Astrocyte (in vitro differentiated cells and primary cell): Measurements from ENCODE around the gene SLC6A4. TPM values are rescaled to one million over a fixed set of nuclear protein-coding genes. Genes with fewer than 3 reads are reported as not detected.
"Not testable (repeated sequence)": the region's sequence is repeated elsewhere in the genome, so short reads cannot be mapped to it uniquely, and the experiment has no call there.

ENCODE experiments used
- DNase-seq: peaks from one replicate; pipeline ENCODE4 v3.0.0-alpha.2; 2010; ENCODE audit warnings: low read depth
- FAIRE-seq: peaks from 2 replicates; lab custom pipeline; 2011; peaks lifted over from hg19 to GRCh38; lab: Jason Lieb, UNC
- H2AFZ ChIP-seq: 2 replicates; pipeline ENCODE4 v1.6.0; 2012; ENCODE audit warnings: low read depth, low read length, inconsistent platforms
- H3K27ac ChIP-seq: 2 replicates; pipeline ENCODE4 v1.5.1; 2011; ENCODE audit warnings: low read depth, low read length, inconsistent platforms
- H3K27me3 ChIP-seq: 2 replicates; pipeline ENCODE4 v1.6.0; 2011; ENCODE audit warnings: low read length, inconsistent platforms; ENCODE audit not compliant: insufficient read depth
- H3K36me3 ChIP-seq: 2 replicates; pipeline ENCODE4 v1.5.1; 2011; ENCODE audit warnings: low read length, inconsistent platforms; ENCODE audit not compliant: insufficient read depth
- H3K4me1 ChIP-seq: 2 replicates; pipeline ENCODE4 v1.5.1; 2011; ENCODE audit warnings: low read length, inconsistent platforms; ENCODE audit not compliant: insufficient read depth
- H3K4me2 ChIP-seq: 2 replicates; pipeline ENCODE4 v1.6.0; 2012; ENCODE audit warnings: low read length, inconsistent platforms
- H3K4me3 ChIP-seq: 2 replicates; pipeline ENCODE4 v1.5.1; 2011; ENCODE audit warnings: low read depth, mild to moderate bottlenecking, low read length, inconsistent platforms; ENCODE audit not compliant: insufficient read depth
- H3K79me2 ChIP-seq: 2 replicates; pipeline ENCODE4 v1.6.0; 2012; ENCODE audit warnings: mild to moderate bottlenecking, low read length, inconsistent platforms; ENCODE audit not compliant: insufficient read depth
- H3K9ac ChIP-seq: 2 replicates; pipeline ENCODE4 v1.6.0; 2012; ENCODE audit warnings: mild to moderate bottlenecking, low read length, inconsistent platforms
- H3K9me3 ChIP-seq: 2 replicates; pipeline ENCODE4 v1.5.1; 2012; ENCODE audit warnings: low read depth, mild to moderate bottlenecking, low read length, inconsistent platforms; ENCODE audit not compliant: insufficient read depth
- H4K20me1 ChIP-seq: 2 replicates; pipeline ENCODE4 v1.6.0; 2012; ENCODE audit warnings: low read length, inconsistent platforms; ENCODE audit not compliant: insufficient read depth
- H3K27ac Mint-ChIP-seq: one replicate; pipeline ENCODE4 v1.8.0; 2021; ENCODE audit warnings: mild to moderate bottlenecking, mixed read lengths; ENCODE audit not compliant: unreplicated experiment
- H3K27me3 Mint-ChIP-seq: one replicate; pipeline ENCODE4 v1.8.0; 2021; ENCODE audit warnings: low read depth, mixed read lengths; ENCODE audit not compliant: unreplicated experiment
- H3K36me3 Mint-ChIP-seq: one replicate; pipeline ENCODE4 v1.8.0; 2021; ENCODE audit warnings: low read depth, mixed read lengths; ENCODE audit not compliant: unreplicated experiment
- H3K4me1 Mint-ChIP-seq: one replicate; pipeline ENCODE4 v1.8.0; 2021; ENCODE audit warnings: low read depth, mixed read lengths; ENCODE audit not compliant: unreplicated experiment
- H3K4me3 Mint-ChIP-seq: one replicate; pipeline ENCODE4 v1.8.0; 2021; ENCODE audit warnings: mild to moderate bottlenecking, moderate library complexity, mixed read lengths; ENCODE audit not compliant: unreplicated experiment
- H3K9me3 Mint-ChIP-seq: one replicate; pipeline ENCODE4 v1.8.0; 2021; ENCODE audit warnings: mild to moderate bottlenecking, mixed read lengths; ENCODE audit not compliant: unreplicated experiment
- CTCF ChIP-seq: IDR thresholded peaks from 2 replicates; pipeline ENCODE4 v1.5.1; 2011; ENCODE audit warnings: low read depth, mild to moderate bottlenecking, inconsistent platforms, low read length, moderate library complexity; ENCODE audit not compliant: insufficient read depth
- EZH2 ChIP-seq: IDR thresholded peaks from 2 replicates; pipeline ENCODE4 v1.6.1; 2012; ENCODE audit warnings: mild to moderate bottlenecking, low read length, inconsistent platforms; ENCODE audit not compliant: insufficient read depth
- total RNA-seq: library from RNA; stranded (reverse); gene quantifications from 2 replicates; pipeline ENCODE4 v1.2.1, GENCODE V29; 2021

Gene SLC6A4
- total RNA-seq, 1 donor from 2014 or later, result not detected

GRCh38 chr17:30151471-30151870 is 84.0 kb downstream of the SLC6A4 start:
- peaks cover 2% of the 10 kb centered on the region for H3K4me1 Mint-ChIP-seq
- Histone ChIP-seq H3K27ac (no peak overlapping the region), H3K4me1 (peaks cover 4% of the 10 kb centered on the region), H3K4me2 (no peak overlapping the region), H3K4me3 (no peak overlapping the region), H3K27me3 (no peaks in the 10 kb centered on the region), H3K9ac (no peak overlapping the region), H3K79me2 (peaks cover 83% of the 10 kb centered on the region), H3K36me3 (no peaks in the 10 kb centered on the region), H4K20me1 (peaks cover 45% of the 10 kb centered on the region), H3K9me3 (no peaks in the 10 kb centered on the region), H2AFZ (no peak overlapping the region)
- H3K9me3 Mint-ChIP-seq, result no peaks in the 10 kb centered on the region
- no peak overlapping the region for H3K27ac Mint-ChIP-seq
- TF ChIP-seq EZH2, result no peak
- no peak for TF ChIP-seq CTCF
- no peak overlapping the region for H3K4me3 Mint-ChIP-seq
- peaks cover 6% of the 10 kb centered on the region for H3K36me3 Mint-ChIP-seq
- no peaks in the 10 kb centered on the region for H3K27me3 Mint-ChIP-seq
- no peak for DNase-seq
- no peak for FAIRE-seq

- H4K20me1 ChIP-seq, result peaks cover 37% of the 10 kb centered on the region
- H2AFZ ChIP-seq, result no peak overlapping the region
- FAIRE-seq (no peak), DNase-seq (no peak)
- no peaks in the 10 kb centered on the region for H3K36me3 ChIP-seq
- no peak overlapping the region for H3K4me2 ChIP-seq
- no peak overlapping the region for H3K9ac ChIP-seq
- no peak overlapping the region for H3K27ac ChIP-seq
- H3K4me3 Mint-ChIP-seq, result no peak overlapping the region
- TF ChIP-seq CTCF (no peak), EZH2 (no peak)
- peaks cover 2% of the 10 kb centered on the region for H3K36me3 Mint-ChIP-seq
- H3K79me2 ChIP-seq, result peaks cover 80% of the 10 kb centered on the region
- H3K9me3 Mint-ChIP-seq, result peaks cover 2% of the 10 kb centered on the region
- no peaks in the 10 kb centered on the region for H3K27me3 Mint-ChIP-seq
- H3K27me3 ChIP-seq, result no peaks in the 10 kb centered on the region
- H3K27ac Mint-ChIP-seq, result no peak overlapping the region
- no peaks in the 10 kb centered on the region for H3K9me3 ChIP-seq
- no peak overlapping the region for H3K4me3 ChIP-seq
- H3K4me1 ChIP-seq, result peaks cover 4% of the 10 kb centered on the region
- H3K4me1 Mint-ChIP-seq, result peaks cover 2% of the 10 kb centered on the region
Observed at GRCh38 chr17:30148376-30148775, 87.1 kb downstream of the SLC6A4 start.

- H3K4me3 ChIP-seq, H3K36me3 Mint-ChIP-seq, H3K4me1 ChIP-seq, H3K9me3 ChIP-seq, H3K36me3 ChIP-seq, H3K9me3 Mint-ChIP-seq, FAIRE-seq, H3K4me1 Mint-ChIP-seq, H3K27ac ChIP-seq, H3K27me3 ChIP-seq, H2AFZ ChIP-seq, H3K27ac Mint-ChIP-seq, H3K4me3 Mint-ChIP-seq, H3K4me2 ChIP-seq, H3K27me3 Mint-ChIP-seq, H3K9ac ChIP-seq: not testable (repeated sequence)
- peaks cover 80% of the 10 kb centered on the region for H3K79me2 ChIP-seq
- H4K20me1 ChIP-seq, result peaks cover 37% of the 10 kb centered on the region
- DNase-seq, result peak; percentile 8
Observed at GRCh38 chr17:30147860-30148259, 87.6 kb downstream of the SLC6A4 start.

Other genes starting within 250 kb of the SLC6A4 start
- gene NSRP1, start 118.9 kb downstream of the SLC6A4 start, total RNA-seq, result 17.0 and 17.7 TPM in 2 replicates
- gene BLMH, start 56.2 kb upstream of the SLC6A4 start, total RNA-seq, result 36.2 TPM in 2 replicates
- not detected in 2 replicates for gene TMIGD1, start 98.4 kb upstream of the SLC6A4 start, total RNA-seq
- gene CPD, start 143.2 kb upstream of the SLC6A4 start, total RNA-seq, result 51.2 and 55.2 TPM in 2 replicates
- 48.0 and 49.3 TPM in 2 replicates for gene GOSR1, start 241.7 kb upstream of the SLC6A4 start, total RNA-seq